Measurements from ENCODE around the gene ANXA6.

GRCh38 chr5:151189151-151189550, 31.6 kb upstream of the ANXA6 start:
- TF ChIP-seq YY1 (tag by site-specific recombination; IDR thresholded peaks at IDR 0.05) (no peak), TCF7L2 (IDR thresholded peaks at IDR 0.05; ENCODE audit: borderline replicate concordance, low read depth, low read length) (no peak), MZF1 (tag by site-specific recombination; IDR thresholded peaks at IDR 0.05; ENCODE audit: borderline replicate concordance) (no peak), CTCF (tag by site-specific recombination; IDR thresholded peaks at IDR 0.05) (no peak), HOXA7 (CRISPR knock-in tag; IDR thresholded peaks at IDR 0.05; ENCODE audit: borderline replicate concordance) (no peak), ZNF530 (tag by site-specific recombination; IDR thresholded peaks at IDR 0.05; ENCODE audit: low read depth) (no peak), ZNF549 (tag by site-specific recombination; IDR thresholded peaks at IDR 0.05) (no peak), ZNF138 (tag by site-specific recombination; IDR thresholded peaks at IDR 0.05; ENCODE audit: borderline replicate concordance) (no peak)

Measured in HEK293 (cell line).